ENCODE measurements around the gene MUCL1.

The MUCL1 gene

GRCh38 chr12:54890339-54890738, 36.0 kb downstream of the MUCL1 start:
- TF ChIP-seq MAX (IDR thresholded peaks at IDR 0.05) (no peak), USF1 (IDR thresholded peaks at IDR 0.05) (no peak), ZBTB7A (IDR thresholded peaks at IDR 0.05; ENCODE audit: low read depth) (no peak), EP300 (IDR thresholded peaks at IDR 0.05; ENCODE audit: borderline replicate concordance) (no peak), EGR1 (IDR thresholded peaks at IDR 0.05) (no peak), RAD21 (IDR thresholded peaks at IDR 0.05; ENCODE audit: low read depth) (no peak)

GRCh38 chr12:54891717-54892478, 37.6 kb downstream of the MUCL1 start:
- TF ChIP-seq CEBPB (IDR thresholded peaks at IDR 0.05), result no peak
- no peak for TF ChIP-seq YY1 (IDR thresholded peaks at IDR 0.05; ENCODE audit: low read depth)
- no peak for TF ChIP-seq EP300 (IDR thresholded peaks at IDR 0.05; ENCODE audit: borderline replicate concordance)
- TF ChIP-seq CREB1 (IDR thresholded peaks at IDR 0.05; ENCODE audit: low read depth), result no peak
- no peak for TF ChIP-seq TCF12 (IDR thresholded peaks at IDR 0.05; ENCODE audit: low read depth)
- no peak for TF ChIP-seq REST (IDR thresholded peaks at IDR 0.05; ENCODE audit: low read depth)
- no peak for TF ChIP-seq TEAD4 (IDR thresholded peaks at IDR 0.05)
- no peak for TF ChIP-seq EGR1 (IDR thresholded peaks at IDR 0.05)
- no peak for TF ChIP-seq MAX (IDR thresholded peaks at IDR 0.05)
- TF ChIP-seq RAD21 (IDR thresholded peaks at IDR 0.05; ENCODE audit: low read depth), result no peak
- no peak for TF ChIP-seq TAF1 (IDR thresholded peaks at IDR 0.05; ENCODE audit: low read depth)
- TF ChIP-seq FOXM1 (IDR thresholded peaks at IDR 0.05; ENCODE audit: borderline replicate concordance, low read depth), result no peak
- TF ChIP-seq ZBTB7A (IDR thresholded peaks at IDR 0.05; ENCODE audit: low read depth), result no peak
